Cardiac fibroblast (primary cell): ENCODE measurements around the gene ABCG4.
"Not testable (repeated sequence)": the region's sequence is repeated elsewhere in the genome, so short reads cannot be mapped to it uniquely, and the experiment has no call there.

ENCODE experiments used
- DNase-seq, 2 donors: peaks; one replicate each; pipeline versions ENCODE4 v3.0.0 to v3.0.0-alpha.2; 2010; ENCODE audit warnings: low read depth in 2 of 2
- H3K4me3 ChIP-seq, 2 donors: replicated peaks in 1 of 2; 1 replicate in 1 of 2; 2 replicates in 1 of 2; pipeline ENCODE4 v1.5.1; 2011; ENCODE audit warnings: low read depth in 2 of 2, low read length in 2 of 2, mild to moderate bottlenecking in 2 of 2, moderate library complexity in 1 of 2
- CTCF ChIP-seq: IDR thresholded peaks from one replicate; pipeline ENCODE4 v1.5.1; 2011; ENCODE audit warnings: low read depth, mild to moderate bottlenecking, low read length, inconsistent platforms

The ABCG4 gene

GRCh38 chr11:119149018-119149785 is at the start of gene ABCG4:
Gene ABCG4, plus strand, starts transcription at chr11:119149052. Its CDS starts 914 bp downstream, at chr11:119149966.
- no peak for TF ChIP-seq CTCF
- peak within 1 kb of the TSS; percentile 51 to 60 for H3K4me3 ChIP-seq
- peak in 1 of 2 donors; percentile 16 for DNase-seq

- no peak for TF ChIP-seq CTCF
- no peak for DNase-seq
- no peak overlapping the region for H3K4me3 ChIP-seq
Observed at GRCh38 chr11:119099711-119100110, 49.1 kb upstream of the ABCG4 start.

DNA sequence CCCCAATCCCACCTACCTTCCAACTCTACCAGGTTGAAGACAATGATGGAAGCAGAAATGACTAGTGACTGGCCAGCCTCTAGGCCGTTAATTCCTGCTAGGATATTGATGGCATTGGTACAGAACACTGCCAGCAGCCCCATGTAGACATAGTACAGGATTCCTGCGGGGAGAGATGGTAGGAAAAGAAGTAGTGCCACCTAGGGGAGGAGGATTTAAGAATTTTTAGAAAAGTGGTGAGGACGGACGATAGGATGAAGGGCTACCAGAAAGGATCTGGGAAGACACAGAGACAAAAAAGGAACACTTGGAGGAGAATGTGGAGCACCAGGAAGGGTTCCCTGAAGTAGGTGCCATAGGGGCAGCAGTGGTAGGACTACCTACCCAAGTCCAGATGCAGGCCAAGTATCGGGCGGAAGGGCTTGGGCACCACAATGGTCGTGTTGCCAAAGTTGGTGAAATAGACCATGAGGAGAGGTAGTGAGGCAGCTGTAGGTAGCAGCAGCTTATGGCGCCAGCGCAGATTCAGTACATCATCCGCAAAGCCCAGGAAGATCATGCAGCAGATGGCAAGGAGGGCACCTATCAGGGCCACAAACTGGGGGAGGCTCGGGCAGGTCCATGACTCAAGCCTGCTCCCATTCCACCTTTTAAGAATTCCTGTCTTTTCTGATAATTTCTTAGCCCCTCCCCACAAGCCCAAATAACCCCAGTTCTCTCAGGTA is 48.4 kb upstream of the ABCG4 start:
- H3K4me3 ChIP-seq: peak overlapping the region; percentile 85 to 87
- TF ChIP-seq CTCF: peak; percentile 44
- peak; percentile 59 to 75 for DNase-seq

DNA sequence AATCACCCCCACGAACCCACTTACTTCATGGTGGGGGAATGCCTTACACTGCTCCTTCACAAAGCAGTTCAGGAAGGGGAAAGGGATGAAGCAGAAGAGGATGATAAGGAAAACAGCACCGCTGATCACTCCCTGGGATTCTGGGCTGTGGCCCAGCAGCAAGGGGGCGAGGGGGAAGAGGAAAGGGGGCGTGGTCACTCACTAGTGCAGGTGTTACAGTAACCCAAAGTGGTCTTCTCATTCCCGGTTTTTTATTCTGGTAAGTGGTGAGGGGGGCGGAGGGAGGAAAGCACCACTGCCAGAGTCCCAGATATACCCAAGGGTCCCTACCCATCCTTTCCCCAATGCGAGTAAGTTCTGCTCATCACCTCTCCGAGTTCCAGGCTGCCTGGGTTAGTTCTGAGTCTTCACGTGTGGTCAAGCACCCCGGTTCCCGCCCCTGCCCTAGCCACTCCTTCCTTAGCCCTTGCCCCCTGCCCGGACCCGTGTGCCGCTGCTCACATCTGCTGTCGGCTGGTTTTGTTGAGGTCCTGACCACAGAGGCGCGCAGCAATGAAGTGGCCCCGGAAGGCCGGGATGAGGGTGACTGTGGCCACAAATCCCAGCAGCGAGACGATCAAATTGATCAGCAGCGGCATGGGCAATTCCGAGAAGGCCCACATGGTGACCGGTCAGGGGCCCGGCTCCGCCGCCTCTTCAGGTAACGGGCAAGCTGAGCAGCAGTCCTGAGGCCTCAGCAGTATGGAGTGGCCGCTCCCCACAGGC is 47.7 kb upstream of the ABCG4 start:
- no peak for DNase-seq

DNA sequence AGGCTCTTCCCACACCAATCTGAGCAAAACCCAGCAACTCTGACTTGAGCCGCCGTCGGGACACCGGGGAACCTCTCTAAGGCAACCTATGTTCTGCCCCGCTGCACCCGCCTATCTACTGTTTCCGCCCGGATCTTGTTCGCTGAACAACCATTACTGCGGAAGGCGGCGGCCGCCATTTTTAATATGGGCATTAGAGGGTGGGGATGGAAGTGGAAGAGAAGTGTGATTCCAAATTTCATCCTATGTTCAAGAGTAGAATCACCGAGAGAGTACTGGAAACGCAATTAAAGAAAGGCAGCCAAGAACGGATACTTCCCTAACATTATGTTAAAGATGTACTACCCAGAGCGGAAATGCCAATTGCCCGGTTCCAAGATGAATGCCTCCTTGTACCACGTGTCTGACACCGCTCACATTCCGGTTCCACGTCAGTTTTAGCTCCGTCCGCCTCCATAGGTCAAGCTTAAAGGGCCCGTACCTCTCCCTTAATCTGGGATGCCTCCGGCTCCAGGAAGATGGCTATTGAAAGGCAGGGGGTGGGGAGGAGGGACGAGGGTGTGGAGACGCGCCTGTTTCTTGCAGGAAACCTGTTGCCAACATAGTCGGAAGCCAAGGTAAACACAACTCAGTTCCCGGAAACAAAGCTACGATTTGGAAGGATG is 47.0 kb upstream of the ABCG4 start, which contains the start of gene DPAGT1:
Gene DPAGT1 (minus strand): TSS at position 95 of the 665 bp plus-strand sequence. CDS start 198 bp downstream, outside the sequence.
- H3K4me3 ChIP-seq: peak within 1 kb of the TSS; percentile 85 to 87
- peak; percentile 98 to 99 for DNase-seq
- TF ChIP-seq CTCF: no peak

More for the DNA sequence above, 47.7 kb upstream of the ABCG4 start:
- H3K4me3 ChIP-seq: peak overlapping the region; percentile 85 to 87
- TF ChIP-seq CTCF: no peak

GRCh38 chr11:119103161-119103664 is 45.6 kb upstream of the ABCG4 start:
- peak overlapping the region in 1 of 2 donors; percentile 87 for H3K4me3 ChIP-seq
- not testable (repeated sequence) for DNase-seq
